HG03521 (cell line): Measurements from ENCODE around the gene EMC9.
"Not testable (repeated sequence)": the region's sequence is repeated elsewhere in the genome, so short reads cannot be mapped to it uniquely, and the experiment has no call there.

ENCODE experiments used
- ATAC-seq: cut with Tn5 transposase; IDR thresholded peaks from one replicate; pipeline ENCODE4 v1.9.1; 2021; ENCODE audit warnings: mild to moderate bottlenecking, moderate library complexity; ENCODE audit not compliant: unreplicated experiment

EMC9 gene

GRCh38 chr14:24110523-24110922 lies 30.9 kb downstream of the EMC9 start:
- ATAC-seq, result no peak

GRCh38 chr14:24110060-24110459 lies 31.3 kb downstream of the EMC9 start:
- no peak for ATAC-seq

GRCh38 chr14:24108336-24108874 lies 33.0 kb downstream of the EMC9 start:
- no peak for ATAC-seq

GRCh38 chr14:24106672-24107271 lies 34.6 kb downstream of the EMC9 start:
- no peak for ATAC-seq

GRCh38 chr14:24105609-24106239 lies 35.7 kb downstream of the EMC9 start:
- not testable (repeated sequence) for ATAC-seq

- ATAC-seq, result no peak
Observed at GRCh38 chr14:24103451-24103850, 37.9 kb downstream of the EMC9 start.

- no peak for ATAC-seq
Observed at GRCh38 chr14:24102357-24103048, 38.9 kb downstream of the EMC9 start.

GRCh38 chr14:24100982-24101494 lies 40.4 kb downstream of the EMC9 start:
- ATAC-seq, result no peak

- ATAC-seq, result no peak
Observed at GRCh38 chr14:24100197-24100981, 41.0 kb downstream of the EMC9 start.

- ATAC-seq, result no peak
Observed at GRCh38 chr14:24098927-24099813, 42.2 kb downstream of the EMC9 start.

- no peak for ATAC-seq
Observed at GRCh38 chr14:24098229-24098926, 43.0 kb downstream of the EMC9 start.

GRCh38 chr14:24096545-24097181 lies 44.7 kb downstream of the EMC9 start:
- ATAC-seq, result no peak

- peak; percentile 50 for ATAC-seq
Observed at GRCh38 chr14:24095271-24096068, 45.9 kb downstream of the EMC9 start.

- ATAC-seq, result no peak
Observed at GRCh38 chr14:24094841-24095270, 46.5 kb downstream of the EMC9 start.

- peak; percentile 45 for ATAC-seq
Observed at GRCh38 chr14:24093901-24094840, 47.2 kb downstream of the EMC9 start, which contains the start of gene PCK2. Gene PCK2, plus strand, starts transcription at chr14:24094311. Its CDS starts 95 bp downstream, at chr14:24094406.

GRCh38 chr14:24093207-24093900 lies 48.0 kb downstream of the EMC9 start:
- ATAC-seq, result no peak
